HepG2 (cell line): ENCODE results near the gene ACSS1. TPM values are rescaled to one million over a fixed set of nuclear protein-coding genes. Genes with fewer than 3 reads are reported as not detected.

Experiments
- ELF1 ChIP-seq: sonication (generic); formaldehyde crosslinking; IDR thresholded peaks from 2 replicates; pipeline ENCODE4 v1.4.0; 2020; ENCODE audit warnings: missing genetic modification reagents
- NBN ChIP-seq: fragments of 450-650 bp; conservative IDR thresholded peaks from 2 replicates; pipeline ENCODE4 v1.6.1; 2017
- POLR2G ChIP-seq: fragments of 200-400 bp; formaldehyde crosslinking; IDR thresholded peaks from 2 replicates; pipeline ENCODE4 v1.6.1; 2018; ENCODE audit warnings: mild to moderate bottlenecking, low read depth, low read length, moderate library complexity
- RBFOX2 ChIP-seq: fragments of 200-400 bp; formaldehyde crosslinking; IDR thresholded peaks from 2 replicates; pipeline ENCODE4 v1.6.1; 2017; ENCODE audit warnings: low read depth, mild to moderate bottlenecking, low read length
- SPEN ChIP-seq: sonication (generic); formaldehyde crosslinking; IDR thresholded peaks from 2 replicates; pipeline ENCODE4 v1.5.1; 2020; ENCODE audit warnings: low read depth, mild to moderate bottlenecking, missing genetic modification reagents
- STAG1 ChIP-seq: sonication (generic); formaldehyde crosslinking; IDR thresholded peaks from 2 replicates; pipeline ENCODE4 v1.4.0; 2020; ENCODE audit warnings: missing genetic modification reagents
- ZBTB1 ChIP-seq: sonication (generic); formaldehyde crosslinking; IDR thresholded peaks from 2 replicates; pipeline ENCODE4 v1.4.0; 2020; ENCODE audit warnings: missing genetic modification reagents, borderline replicate concordance
- ZNF121 ChIP-seq: sonication (generic); formaldehyde crosslinking; IDR thresholded peaks from 2 replicates; pipeline ENCODE4 v1.5.0; 2020; ENCODE audit warnings: mild to moderate bottlenecking, missing genetic modification reagents
- ZNF432 ChIP-seq: sonication (generic); formaldehyde crosslinking; IDR thresholded peaks from 2 replicates; pipeline ENCODE4 v1.5.0; 2020; ENCODE audit warnings: missing genetic modification reagents, mild to moderate bottlenecking, borderline replicate concordance
- ZNF557 ChIP-seq: sonication (generic); formaldehyde crosslinking; IDR thresholded peaks from 2 replicates; pipeline ENCODE4 v1.4.0; 2020; ENCODE audit warnings: missing genetic modification reagents
- ZNF839 ChIP-seq: sonication (generic); formaldehyde crosslinking; IDR thresholded peaks from 2 replicates; pipeline ENCODE4 v1.4.0; 2020; ENCODE audit warnings: missing genetic modification reagents, mild to moderate bottlenecking, borderline replicate concordance
- polyA plus RNA-seq, 8 experiments: library from polyadenylated mRNA; depleted of rRNA in 3 of 8; stranded (reverse) in 7 of 8; unstranded in 1 of 8; fragments of >200 nt; fragmentation: Illumina TruSeq in 4 of 8; extraction: Trizol in 4 of 8; gene quantifications; 2 replicates each; pipeline versions ENCODE4 v1.2.1 to v1.2.3, GENCODE V29; 2011 to 2016; ENCODE audit warnings: low read depth in 4 of 8, missing spikeins in 1 of 8, mixed read lengths in 1 of 8; ENCODE audit not compliant: insufficient read depth in 1 of 8
- total RNA-seq, 5 experiments: library from RNA; depleted of rRNA; stranded (reverse); fragments of >200 nt; fragmentation: Illumina TruSeq; extraction: Trizol; gene quantifications; 2 replicates each; pipeline ENCODE4 v1.2.3, GENCODE V29; 2016; ENCODE audit warnings: low read depth in 1 of 5
- TF ChIP-seq, protein P1 (sequence below), 2 experiments: sonication (generic) in 1 of 2; formaldehyde crosslinking in 1 of 2; IDR thresholded peaks; 2 replicates each; pipeline versions ENCODE4 v1.6.1 to v1.9.0; 2014 to 2022; ENCODE audit warnings: antibody characterized with exemption in 1 of 2, borderline replicate concordance in 1 of 2, inconsistent platforms in 1 of 2, low read depth in 1 of 2, missing genetic modification reagents in 1 of 2
- TF ChIP-seq, protein P2 (sequence below), 2 experiments: sonication (generic) in 1 of 2; formaldehyde crosslinking in 1 of 2; IDR thresholded peaks; 2 replicates each; pipeline versions ENCODE4 v1.4.0 to v1.6.1; 2016 to 2020; ENCODE audit warnings: borderline replicate concordance in 1 of 2, low read depth in 1 of 2, mild to moderate bottlenecking in 1 of 2, missing genetic modification reagents in 1 of 2
- TF ChIP-seq, protein P3 (sequence below): sonication (generic); formaldehyde crosslinking; IDR thresholded peaks from 2 replicates; pipeline ENCODE4 v1.5.1; 2020; ENCODE audit warnings: missing genetic modification reagents, mild to moderate bottlenecking, borderline replicate concordance
- TF ChIP-seq, protein P4 (sequence below): sonication (generic); formaldehyde crosslinking; conservative IDR thresholded peaks from 2 replicates; pipeline ENCODE4 v1.8.0; 2022; ENCODE audit warnings: low read depth, missing genetic modification reagents

The ACSS1 gene
- total and polyA plus RNA-seq, 2 of the 13 experiments (the other 11 are each of a cell fraction or from before 2014, with no cell fraction given), result 15.2 to 41.6 TPM

DNA sequence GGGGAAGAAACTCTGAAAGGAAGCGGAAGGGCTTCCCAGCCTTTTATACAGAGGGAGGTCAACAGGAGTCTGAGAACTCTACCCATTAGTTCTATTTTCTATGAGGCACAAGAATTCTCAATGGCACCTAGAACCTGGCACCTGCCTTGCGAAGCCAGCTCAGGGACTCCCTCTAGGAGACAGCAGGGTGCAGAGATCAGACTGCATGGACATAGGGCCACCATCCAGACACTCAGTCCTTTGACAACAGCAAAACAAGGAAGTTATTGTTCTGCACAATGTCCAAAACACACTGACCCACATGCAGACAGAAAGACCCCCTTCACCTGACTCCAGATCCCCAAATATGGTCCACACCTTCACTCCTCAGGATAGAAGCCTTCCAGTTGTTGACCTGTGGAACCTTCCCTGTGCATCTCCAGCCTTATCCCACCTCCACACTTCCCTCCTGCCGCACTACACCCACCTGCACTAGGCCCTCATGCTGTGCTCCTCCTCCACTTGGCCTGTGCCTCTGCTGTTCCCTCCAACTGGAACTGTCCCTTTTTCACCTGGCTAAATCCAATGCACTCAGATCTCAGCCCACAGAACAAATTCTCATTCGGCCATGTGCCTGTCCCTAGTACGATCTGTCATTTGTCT, 27.8 kb downstream of the ACSS1 start (continued):
- TF ChIP-seq, protein P1, sequence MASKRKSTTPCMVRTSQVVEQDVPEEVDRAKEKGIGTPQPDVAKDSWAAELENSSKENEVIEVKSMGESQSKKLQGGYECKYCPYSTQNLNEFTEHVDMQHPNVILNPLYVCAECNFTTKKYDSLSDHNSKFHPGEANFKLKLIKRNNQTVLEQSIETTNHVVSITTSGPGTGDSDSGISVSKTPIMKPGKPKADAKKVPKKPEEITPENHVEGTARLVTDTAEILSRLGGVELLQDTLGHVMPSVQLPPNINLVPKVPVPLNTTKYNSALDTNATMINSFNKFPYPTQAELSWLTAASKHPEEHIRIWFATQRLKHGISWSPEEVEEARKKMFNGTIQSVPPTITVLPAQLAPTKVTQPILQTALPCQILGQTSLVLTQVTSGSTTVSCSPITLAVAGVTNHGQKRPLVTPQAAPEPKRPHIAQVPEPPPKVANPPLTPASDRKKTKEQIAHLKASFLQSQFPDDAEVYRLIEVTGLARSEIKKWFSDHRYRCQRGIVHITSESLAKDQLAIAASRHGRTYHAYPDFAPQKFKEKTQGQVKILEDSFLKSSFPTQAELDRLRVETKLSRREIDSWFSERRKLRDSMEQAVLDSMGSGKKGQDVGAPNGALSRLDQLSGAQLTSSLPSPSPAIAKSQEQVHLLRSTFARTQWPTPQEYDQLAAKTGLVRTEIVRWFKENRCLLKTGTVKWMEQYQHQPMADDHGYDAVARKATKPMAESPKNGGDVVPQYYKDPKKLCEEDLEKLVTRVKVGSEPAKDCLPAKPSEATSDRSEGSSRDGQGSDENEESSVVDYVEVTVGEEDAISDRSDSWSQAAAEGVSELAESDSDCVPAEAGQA (IDR thresholded peaks at IDR 0.05; ENCODE audit: low read depth), result no peak
- TF ChIP-seq, protein P1 (CRISPR knock-in tag; IDR thresholded peaks at IDR 0.05; ENCODE audit: borderline replicate concordance), result no peak
- 0 out of 2 replicates have a peak, but pooled peaks have one; percentile 18 for TF ChIP-seq STAG1 (CRISPR knock-in tag)
- TF ChIP-seq, protein P2, sequence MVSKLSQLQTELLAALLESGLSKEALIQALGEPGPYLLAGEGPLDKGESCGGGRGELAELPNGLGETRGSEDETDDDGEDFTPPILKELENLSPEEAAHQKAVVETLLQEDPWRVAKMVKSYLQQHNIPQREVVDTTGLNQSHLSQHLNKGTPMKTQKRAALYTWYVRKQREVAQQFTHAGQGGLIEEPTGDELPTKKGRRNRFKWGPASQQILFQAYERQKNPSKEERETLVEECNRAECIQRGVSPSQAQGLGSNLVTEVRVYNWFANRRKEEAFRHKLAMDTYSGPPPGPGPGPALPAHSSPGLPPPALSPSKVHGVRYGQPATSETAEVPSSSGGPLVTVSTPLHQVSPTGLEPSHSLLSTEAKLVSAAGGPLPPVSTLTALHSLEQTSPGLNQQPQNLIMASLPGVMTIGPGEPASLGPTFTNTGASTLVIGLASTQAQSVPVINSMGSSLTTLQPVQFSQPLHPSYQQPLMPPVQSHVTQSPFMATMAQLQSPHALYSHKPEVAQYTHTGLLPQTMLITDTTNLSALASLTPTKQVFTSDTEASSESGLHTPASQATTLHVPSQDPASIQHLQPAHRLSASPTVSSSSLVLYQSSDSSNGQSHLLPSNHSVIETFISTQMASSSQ (IDR thresholded peaks at IDR 0.05; ENCODE audit: low read depth), result no peak
- TF ChIP-seq, protein P2 (CRISPR knock-in tag; IDR thresholded peaks at IDR 0.05; ENCODE audit: borderline replicate concordance), result no peak
- no peak for TF ChIP-seq RBFOX2
- TF ChIP-seq, protein P3, sequence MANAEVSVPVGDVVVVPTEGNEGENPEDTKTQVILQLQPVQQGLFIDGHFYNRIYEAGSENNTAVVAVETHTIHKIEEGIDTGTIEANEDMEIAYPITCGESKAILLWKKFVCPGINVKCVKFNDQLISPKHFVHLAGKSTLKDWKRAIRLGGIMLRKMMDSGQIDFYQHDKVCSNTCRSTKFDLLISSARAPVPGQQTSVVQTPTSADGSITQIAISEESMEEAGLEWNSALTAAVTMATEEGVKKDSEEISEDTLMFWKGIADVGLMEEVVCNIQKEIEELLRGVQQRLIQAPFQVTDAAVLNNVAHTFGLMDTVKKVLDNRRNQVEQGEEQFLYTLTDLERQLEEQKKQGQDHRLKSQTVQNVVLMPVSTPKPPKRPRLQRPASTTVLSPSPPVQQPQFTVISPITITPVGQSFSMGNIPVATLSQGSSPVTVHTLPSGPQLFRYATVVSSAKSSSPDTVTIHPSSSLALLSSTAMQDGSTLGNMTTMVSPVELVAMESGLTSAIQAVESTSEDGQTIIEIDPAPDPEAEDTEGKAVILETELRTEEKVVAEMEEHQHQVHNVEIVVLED (CRISPR knock-in tag), result no peak
- TF ChIP-seq ZNF557 (CRISPR knock-in tag), result no peak
- peak; percentile 64; the same call in 1 of the 2 replicates for TF ChIP-seq ZNF121 (CRISPR knock-in tag)
- TF ChIP-seq ZBTB1 (CRISPR knock-in tag), result no peak
- no peak for TF ChIP-seq ZNF432 (CRISPR knock-in tag)
- TF ChIP-seq NBN, result no peak
- no peak for TF ChIP-seq POLR2G
- TF ChIP-seq ELF1 (CRISPR knock-in tag), result peak; percentile 19; the same call in 1 of the 2 replicates
- no peak for TF ChIP-seq ZNF839 (CRISPR knock-in tag)
- no peak for TF ChIP-seq SPEN (CRISPR knock-in tag)
- TF ChIP-seq, protein P4, sequence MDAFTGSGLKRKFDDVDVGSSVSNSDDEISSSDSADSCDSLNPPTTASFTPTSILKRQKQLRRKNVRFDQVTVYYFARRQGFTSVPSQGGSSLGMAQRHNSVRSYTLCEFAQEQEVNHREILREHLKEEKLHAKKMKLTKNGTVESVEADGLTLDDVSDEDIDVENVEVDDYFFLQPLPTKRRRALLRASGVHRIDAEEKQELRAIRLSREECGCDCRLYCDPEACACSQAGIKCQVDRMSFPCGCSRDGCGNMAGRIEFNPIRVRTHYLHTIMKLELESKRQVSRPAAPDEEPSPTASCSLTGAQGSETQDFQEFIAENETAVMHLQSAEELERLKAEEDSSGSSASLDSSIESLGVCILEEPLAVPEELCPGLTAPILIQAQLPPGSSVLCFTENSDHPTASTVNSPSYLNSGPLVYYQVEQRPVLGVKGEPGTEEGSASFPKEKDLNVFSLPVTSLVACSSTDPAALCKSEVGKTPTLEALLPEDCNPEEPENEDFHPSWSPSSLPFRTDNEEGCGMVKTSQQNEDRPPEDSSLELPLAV, result no peak
